GM23338 (cell line): ENCODE results near the gene TFPI2.

Source experiments
- CREB1 ChIP-seq: fragments of 250-450 bp; sonication (Bioruptor Pico); IDR thresholded peaks from 2 replicates; pipeline ENCODE4 v1.5.0; 2020; ENCODE audit warnings: low read depth, mild to moderate bottlenecking, moderate library complexity
- CTCF ChIP-seq, 2 experiments: fragments of 200-600 bp in 1 of 2; sonication (generic) in 1 of 2; conservative IDR thresholded peaks; 2 replicates each; pipeline versions ENCODE4 v1.5.1 to v1.6.1; 2016 to 2017; ENCODE audit warnings: antibody characterized with exemption in 2 of 2, low read depth in 2 of 2, mild to moderate bottlenecking in 2 of 2, moderate library complexity in 1 of 2
- EZH2 ChIP-seq: fragments of 200-600 bp; sonication (generic); IDR thresholded peaks from one replicate; pipeline ENCODE4 v1.8.0; 2017; ENCODE audit warnings: antibody characterized with exemption, mild to moderate bottlenecking, low read depth; ENCODE audit not compliant: unreplicated experiment
- EZH2phosphoT487 ChIP-seq: fragments of 200-600 bp; sonication (generic); IDR thresholded peaks from one replicate; pipeline ENCODE4 v1.8.1; 2018; ENCODE audit warnings: antibody characterized with exemption; ENCODE audit not compliant: unreplicated experiment
- JUNB ChIP-seq: IDR thresholded peaks from one replicate; pipeline ENCODE4 v1.6.1; 2016; ENCODE audit warnings: antibody characterized with exemption; ENCODE audit not compliant: unreplicated experiment
- POLR2AphosphoS5 ChIP-seq: IDR thresholded peaks from 2 replicates; pipeline ENCODE4 v1.6.1; 2016; ENCODE audit warnings: antibody characterized with exemption, low read depth
- STAT1 ChIP-seq: IDR thresholded peaks from one replicate; pipeline ENCODE4 v1.6.1; 2016; ENCODE audit warnings: antibody characterized with exemption; ENCODE audit not compliant: unreplicated experiment
- TF ChIP-seq, protein P1 (sequence below): IDR thresholded peaks from one replicate; pipeline ENCODE4 v1.6.1; 2018; ENCODE audit warnings: antibody characterized with exemption; ENCODE audit not compliant: unreplicated experiment
- TF ChIP-seq, protein P2 (sequence below): IDR thresholded peaks from 2 replicates; pipeline ENCODE4 v1.6.1; 2016; ENCODE audit warnings: antibody characterized with exemption

- TF ChIP-seq CTCF (conservative IDR thresholded peaks at IDR 0.05; ENCODE audit: low read depth in 2 of 2) (no peak), EZH2 (no peak), POLR2AphosphoS5 (no peak), STAT1 (no peak), EZH2phosphoT487 (no peak), CREB1 (CRISPR knock-in tag) (no peak), JUNB (no peak)
- TF ChIP-seq, protein P1, sequence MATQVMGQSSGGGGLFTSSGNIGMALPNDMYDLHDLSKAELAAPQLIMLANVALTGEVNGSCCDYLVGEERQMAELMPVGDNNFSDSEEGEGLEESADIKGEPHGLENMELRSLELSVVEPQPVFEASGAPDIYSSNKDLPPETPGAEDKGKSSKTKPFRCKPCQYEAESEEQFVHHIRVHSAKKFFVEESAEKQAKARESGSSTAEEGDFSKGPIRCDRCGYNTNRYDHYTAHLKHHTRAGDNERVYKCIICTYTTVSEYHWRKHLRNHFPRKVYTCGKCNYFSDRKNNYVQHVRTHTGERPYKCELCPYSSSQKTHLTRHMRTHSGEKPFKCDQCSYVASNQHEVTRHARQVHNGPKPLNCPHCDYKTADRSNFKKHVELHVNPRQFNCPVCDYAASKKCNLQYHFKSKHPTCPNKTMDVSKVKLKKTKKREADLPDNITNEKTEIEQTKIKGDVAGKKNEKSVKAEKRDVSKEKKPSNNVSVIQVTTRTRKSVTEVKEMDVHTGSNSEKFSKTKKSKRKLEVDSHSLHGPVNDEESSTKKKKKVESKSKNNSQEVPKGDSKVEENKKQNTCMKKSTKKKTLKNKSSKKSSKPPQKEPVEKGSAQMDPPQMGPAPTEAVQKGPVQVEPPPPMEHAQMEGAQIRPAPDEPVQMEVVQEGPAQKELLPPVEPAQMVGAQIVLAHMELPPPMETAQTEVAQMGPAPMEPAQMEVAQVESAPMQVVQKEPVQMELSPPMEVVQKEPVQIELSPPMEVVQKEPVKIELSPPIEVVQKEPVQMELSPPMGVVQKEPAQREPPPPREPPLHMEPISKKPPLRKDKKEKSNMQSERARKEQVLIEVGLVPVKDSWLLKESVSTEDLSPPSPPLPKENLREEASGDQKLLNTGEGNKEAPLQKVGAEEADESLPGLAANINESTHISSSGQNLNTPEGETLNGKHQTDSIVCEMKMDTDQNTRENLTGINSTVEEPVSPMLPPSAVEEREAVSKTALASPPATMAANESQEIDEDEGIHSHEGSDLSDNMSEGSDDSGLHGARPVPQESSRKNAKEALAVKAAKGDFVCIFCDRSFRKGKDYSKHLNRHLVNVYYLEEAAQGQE: no peak
- TF ChIP-seq, protein P2, sequence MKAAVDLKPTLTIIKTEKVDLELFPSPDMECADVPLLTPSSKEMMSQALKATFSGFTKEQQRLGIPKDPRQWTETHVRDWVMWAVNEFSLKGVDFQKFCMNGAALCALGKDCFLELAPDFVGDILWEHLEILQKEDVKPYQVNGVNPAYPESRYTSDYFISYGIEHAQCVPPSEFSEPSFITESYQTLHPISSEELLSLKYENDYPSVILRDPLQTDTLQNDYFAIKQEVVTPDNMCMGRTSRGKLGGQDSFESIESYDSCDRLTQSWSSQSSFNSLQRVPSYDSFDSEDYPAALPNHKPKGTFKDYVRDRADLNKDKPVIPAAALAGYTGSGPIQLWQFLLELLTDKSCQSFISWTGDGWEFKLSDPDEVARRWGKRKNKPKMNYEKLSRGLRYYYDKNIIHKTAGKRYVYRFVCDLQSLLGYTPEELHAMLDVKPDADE: no peak
These were observed 24.1 kb upstream of the TFPI2 start for GRCh38 chr7:93914581-93915066.
